H1 (cell line): ENCODE results near the gene S100A8. TPM values are rescaled to one million over a fixed set of nuclear protein-coding genes. Genes with fewer than 3 reads are reported as not detected.

Source experiments
- CTCF ChIA-PET: fragments of 300-600 bp; sonication (Branson Sonifier 250); formaldehyde crosslinking; loops from one replicate; lab custom pipeline; 2021; ENCODE audit not compliant: partially characterized antibody; lab: Charles Lee
- POLR2A ChIA-PET: fragments of 300-600 bp; sonication (Branson Sonifier 250); formaldehyde crosslinking; loops from one replicate; lab custom pipeline; 2021; ENCODE audit warnings: inconsistent platforms; ENCODE audit not compliant: partially characterized antibody; lab: Charles Lee
- DNase-seq, 2 experiments: peaks; one replicate each; pipeline versions ENCODE4 v3.0.0 to v3.0.0-alpha.2; 2010 to 2022; ENCODE audit warnings: low spot score in 2 of 2, low read depth in 1 of 2, mixed read lengths in 1 of 2
- FAIRE-seq: peaks from 2 replicates; lab custom pipeline; 2011; peaks lifted over from hg19 to GRCh38; lab: Jason Lieb, UNC
- H2AFZ ChIP-seq: 2 replicates; pipeline ENCODE4 v1.8.1; 2012; ENCODE audit warnings: low read length, inconsistent platforms
- H2AK5ac ChIP-seq: 2 replicates; pipeline ENCODE4 v1.6.1; 2013; ENCODE audit warnings: low read depth, low read length
- H2BK120ac ChIP-seq: replicated peaks from 2 replicates; pipeline ENCODE3; 2013; ENCODE audit warnings: low read depth, low read length, inconsistent platforms
- H2BK12ac ChIP-seq: 2 replicates; pipeline ENCODE4 v1.6.1; 2013; ENCODE audit warnings: low read depth, low read length
- H2BK15ac ChIP-seq: 2 replicates; pipeline ENCODE4 v1.6.1; 2013; ENCODE audit warnings: low read length
- H2BK20ac ChIP-seq: 2 replicates; pipeline ENCODE4 v1.6.1; 2013; ENCODE audit warnings: low read length
- H2BK5ac ChIP-seq: 2 replicates; pipeline ENCODE4 v1.6.1; 2013; ENCODE audit warnings: low read depth, low read length
- H3K14ac ChIP-seq: 2 replicates; pipeline ENCODE4 v1.6.1; 2013; ENCODE audit warnings: inconsistent platforms; ENCODE audit not compliant: insufficient read length
- H3K18ac ChIP-seq: 2 replicates; pipeline ENCODE4 v1.6.1; 2013; ENCODE audit warnings: low read length; ENCODE audit errors: extremely low read depth
- H3K23ac ChIP-seq: 2 replicates; pipeline ENCODE4 v1.6.1; 2013; ENCODE audit warnings: inconsistent platforms; ENCODE audit not compliant: insufficient read length
- H3K23me2 ChIP-seq: 2 replicates; pipeline ENCODE4 v1.6.1; 2013; ENCODE audit warnings: low read depth, low read length
- H3K27ac ChIP-seq: 2 replicates; pipeline ENCODE4 v1.6.1; 2011; ENCODE audit warnings: low read depth, low read length, inconsistent platforms
- H3K27me3 ChIP-seq, 4 experiments: replicated peaks in 1 of 4; 1 replicate in 1 of 4; 2 replicates in 3 of 4; pipeline versions ENCODE4 v1.6.1 to v1.8.1; 2011 to 2013; ENCODE audit warnings: low read length in 3 of 4, mild to moderate bottlenecking in 3 of 4, inconsistent platforms in 2 of 4, mixed read lengths in 2 of 4, moderate library complexity in 1 of 4; ENCODE audit not compliant: control insufficient read depth in 3 of 4, insufficient read depth in 3 of 4; ENCODE audit errors: extremely low read depth in 1 of 4
- H3K36me3 ChIP-seq, 4 experiments: 2 replicates each; pipeline versions ENCODE4 v1.6.1 to v1.8.1; 2011 to 2013; ENCODE audit warnings: mild to moderate bottlenecking in 4 of 4, low read length in 3 of 4, moderate library complexity in 2 of 4, control low read depth in 1 of 4, inconsistent platforms in 1 of 4; ENCODE audit not compliant: insufficient read depth in 4 of 4, control insufficient read depth in 2 of 4
- H3K4ac ChIP-seq: replicated peaks from 2 replicates; pipeline ENCODE3; 2013; ENCODE audit warnings: low read length, low read depth, mixed read lengths, inconsistent platforms; ENCODE audit not compliant: insufficient read length
- H3K4me1 ChIP-seq, 4 experiments: replicated peaks in 1 of 4; 1 replicate in 1 of 4; 2 replicates in 3 of 4; pipeline versions ENCODE4 v1.6.1 to v1.8.1; 2011 to 2013; ENCODE audit warnings: low read length in 3 of 4, inconsistent platforms in 2 of 4, mixed read lengths in 1 of 4; ENCODE audit not compliant: insufficient read depth in 4 of 4, control insufficient read depth in 3 of 4
- H3K4me2 ChIP-seq, 2 experiments: 2 replicates each; pipeline versions ENCODE4 v1.6.1 to v1.8.1; 2011 to 2013; ENCODE audit warnings: low read depth in 2 of 2, low read length in 2 of 2, control low read depth in 1 of 2, inconsistent platforms in 1 of 2, mild to moderate bottlenecking in 1 of 2; ENCODE audit not compliant: insufficient read depth in 1 of 2
- H3K4me3 ChIP-seq, 4 experiments: fragments of 200-600, 300-600 bp in 1 of 4; sonication (generic), shearing (Covaris generic), sonication (Bioruptor Twin) in 1 of 4; 2 replicates each; pipeline versions ENCODE4 v1.5.1 to v1.8.1; 2011 to 2016; ENCODE audit warnings: low read length in 4 of 4, low read depth in 3 of 4, control low read depth in 2 of 4, inconsistent platforms in 2 of 4, mild to moderate bottlenecking in 2 of 4, mixed read lengths in 1 of 4, moderate library complexity in 1 of 4; ENCODE audit not compliant: insufficient read depth in 2 of 4; ENCODE audit errors: extremely low read depth in 1 of 4
- H3K56ac ChIP-seq: replicated peaks from 2 replicates; pipeline ENCODE3; 2013; ENCODE audit warnings: low read depth, mild to moderate bottlenecking, mixed read lengths, low read length, inconsistent platforms; ENCODE audit not compliant: insufficient read length
- H3K79me1 ChIP-seq: 2 replicates; pipeline ENCODE4 v1.6.1; 2013; ENCODE audit warnings: low read depth, low read length, control low read depth
- H3K79me2 ChIP-seq, 2 experiments: 2 replicates each; pipeline versions ENCODE4 v1.6.1 to v1.8.1; 2012 to 2013; ENCODE audit warnings: low read length in 2 of 2, mild to moderate bottlenecking in 2 of 2, inconsistent platforms in 1 of 2; ENCODE audit not compliant: insufficient read depth in 2 of 2, control insufficient read depth in 1 of 2
- H3K9ac ChIP-seq, 4 experiments: replicated peaks in 1 of 4; 1 replicate in 1 of 4; 2 replicates in 3 of 4; pipeline versions ENCODE4 v1.6.1 to v1.8.1; 2011 to 2013; ENCODE audit warnings: low read depth in 3 of 4, low read length in 3 of 4, control low read depth in 2 of 4, mild to moderate bottlenecking in 2 of 4, moderate library complexity in 2 of 4, inconsistent platforms in 1 of 4; ENCODE audit errors: extremely low read depth in 1 of 4
- H3K9me3 ChIP-seq, 2 experiments: 2 replicates each; pipeline versions ENCODE4 v1.6.1 to v1.8.1; 2012 to 2013; ENCODE audit warnings: mild to moderate bottlenecking in 2 of 2, moderate library complexity in 2 of 2, control low read depth in 1 of 2, inconsistent platforms in 1 of 2, low read depth in 1 of 2, low read length in 1 of 2, mixed read lengths in 1 of 2; ENCODE audit not compliant: insufficient read depth in 2 of 2
- H4K20me1 ChIP-seq, 2 experiments: replicated peaks in 1 of 2; 2 replicates each; pipeline versions ENCODE3 to v1.8.1; 2011 to 2013; ENCODE audit warnings: inconsistent platforms in 2 of 2, low read length in 2 of 2, mild to moderate bottlenecking in 1 of 2; ENCODE audit not compliant: insufficient read depth in 2 of 2, control insufficient read depth in 1 of 2
- H4K5ac ChIP-seq: 2 replicates; pipeline ENCODE4 v1.6.1; 2013; ENCODE audit warnings: low read length, low read depth, mixed read lengths, inconsistent platforms; ENCODE audit not compliant: insufficient read length
- H4K8ac ChIP-seq: 2 replicates; pipeline ENCODE4 v1.8.0; 2013; ENCODE audit warnings: mild to moderate bottlenecking, moderate library complexity, low read length, inconsistent platforms; ENCODE audit not compliant: insufficient read depth; ENCODE audit errors: extremely low read depth
- H4K91ac ChIP-seq: replicated peaks from 2 replicates; pipeline ENCODE3; 2013; ENCODE audit warnings: low read length, mixed read lengths, inconsistent platforms; ENCODE audit not compliant: insufficient read length
- CBX8 ChIP-seq: fragments of 300-800, 300-1000 bp; sonication (generic); IDR thresholded peaks from 2 replicates; pipeline ENCODE4 v1.7.1; 2016; ENCODE audit warnings: low read depth, low read length, borderline replicate concordance
- POLR2AphosphoS5 ChIP-seq: IDR thresholded peaks from 2 replicates; pipeline ENCODE4 v1.6.1; 2011; ENCODE audit warnings: low read depth, low read length
- RAD21 ChIP-seq, 2 experiments: IDR thresholded peaks in 1 of 2; conservative IDR thresholded peaks in 1 of 2; 2 replicates each; pipeline ENCODE4 v1.6.1; 2011; ENCODE audit warnings: low read depth in 2 of 2, low read length in 2 of 2, improper control_type of control experiment in 1 of 2, inconsistent platforms in 1 of 2, mild to moderate bottlenecking in 1 of 2, moderate library complexity in 1 of 2
- SAP30 ChIP-seq: fragments of 300-600 bp; sonication (generic); IDR thresholded peaks from 2 replicates; pipeline ENCODE4 v1.7.1; 2012; ENCODE audit warnings: low read length, moderate library complexity, mild to moderate bottlenecking, inconsistent platforms; ENCODE audit not compliant: insufficient read depth, insufficient replicate concordance
- SP1 ChIP-seq: IDR thresholded peaks from 2 replicates; pipeline ENCODE4 v1.6.1; 2011; ENCODE audit warnings: low read depth, low read length
- SUZ12 ChIP-seq: fragments of 200-600 bp; sonication (generic); IDR thresholded peaks from 2 replicates; pipeline ENCODE4 v1.6.1; 2012; ENCODE audit warnings: mild to moderate bottlenecking, inconsistent platforms, low read length, moderate library complexity, mixed read lengths
- TAF1 ChIP-seq: IDR thresholded peaks from 2 replicates; pipeline ENCODE4 v1.6.1; 2011; ENCODE audit warnings: mild to moderate bottlenecking, low read depth, low read length
- ZNF274 ChIP-seq: IDR thresholded peaks from 2 replicates; pipeline ENCODE4 v1.7.0; 2012; ENCODE audit warnings: low read length, borderline replicate concordance; ENCODE audit errors: extremely low read depth
- WGBS, 2 experiments: shearing (Covaris generic) in 1 of 2; methylation state at CpG; one replicate each; pipeline versions ENCODE4 v1.1.6 to v1.1.7; 2013 to 2015; ENCODE audit warnings: low lambda C conversion rate in 2 of 2, mixed read lengths in 2 of 2, inconsistent platforms in 1 of 2, low coverage in 1 of 2, missing lambda C conversion rate in 1 of 2; ENCODE audit not compliant: insufficient replicate concordance in 2 of 2, insufficient coverage in 1 of 2, insufficient read length in 1 of 2; ENCODE audit errors: extremely low coverage in 1 of 2, missing lambda C conversion rate in 1 of 2; 5-methylcytosine and 5-hydroxymethylcytosine counted together
- polyA plus RNA-seq, 7 experiments: library from polyadenylated mRNA; depleted of rRNA in 3 of 7; stranded (reverse) in 5 of 7; unstranded in 2 of 7; fragments of >200 nt in 5 of 7; fragments of 200-250 nt in 2 of 7; gene quantifications; 1 replicate in 5 of 7; 2 replicates in 1 of 7; 4 replicates in 1 of 7; pipeline versions ENCODE4 v1.2.1 to v1.2.3, GENCODE V29; 2011 to 2013; ENCODE audit warnings: missing spikeins in 2 of 7, mixed read lengths in 2 of 7
- total RNA-seq: library from RNA; stranded (reverse); fragmentation: NEBNext Ultra II Directional; extraction: Animal tissue kit (Norgen Biotek cat#: 25700); gene quantifications from 2 replicates; pipeline ENCODE4 v1.2.1, GENCODE V29; 2021

S100A8 gene
- total and polyA plus RNA-seq, 2 of the 8 experiments (the other 6 are each of a cell fraction or from before 2014, with no cell fraction given), result not detected

DNA sequence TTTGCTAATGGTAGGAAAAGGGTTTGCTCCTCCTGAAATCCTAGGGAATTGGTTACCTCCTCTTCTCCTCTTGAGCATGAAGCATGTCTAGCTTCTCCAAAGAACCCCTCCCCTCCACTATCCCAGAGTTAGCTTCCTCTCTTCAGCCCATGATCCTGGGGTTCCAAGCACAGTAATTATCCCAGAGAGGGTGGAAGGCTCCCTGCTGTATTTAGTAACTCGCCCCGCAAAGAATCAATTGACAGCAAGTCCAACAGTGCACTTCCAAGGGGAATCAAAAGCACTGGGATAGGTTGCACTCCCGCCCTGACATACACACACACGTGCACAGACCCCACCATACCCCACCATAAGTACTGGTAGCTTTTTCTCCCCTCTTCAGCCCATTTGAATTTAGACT is 3.1 kb downstream of the S100A8 start:
- DNase-seq (no peak), FAIRE-seq (no peak)
- Histone ChIP-seq H3K23me2 (no peaks in the 10 kb centered on the region), H3K27ac (no peak overlapping the region), H2BK5ac (no peak overlapping the region), H4K8ac (no peak overlapping the region), H3K18ac (no peak overlapping the region), H3K27me3 (peaks cover 0 to 2% (median 0%) of the 10 kb centered on the region in 4 experiments; a peak in 1 of 7 replicates), H3K9me3 (no peaks in the 10 kb centered on the region), H3K23ac (no peak overlapping the region), H2AFZ (no peak overlapping the region), H3K79me2 (no peaks in the 10 kb centered on the region), H3K4me1 (no peaks in the 10 kb centered on the region), H2BK12ac (no peak overlapping the region), H3K4ac (no peak overlapping the region), H2BK120ac (no peak overlapping the region), H3K79me1 (no peaks in the 10 kb centered on the region), H3K14ac (no peak overlapping the region), H2BK15ac (no peak overlapping the region), H2AK5ac (no peak overlapping the region), H3K36me3 (no peaks in the 10 kb centered on the region), H4K5ac (no peak overlapping the region), H2BK20ac (no peak overlapping the region), H3K4me3 (no peak overlapping the region), H4K91ac (no peak overlapping the region), H4K20me1 (no peaks in the 10 kb centered on the region), H3K56ac (no peak overlapping the region), H3K4me2 (no peak overlapping the region), H3K9ac (no peak overlapping the region)
- POLR2A ChIA-PET, result no interaction called here
- TF ChIP-seq SAP30 (no peak), SUZ12 (no peak), POLR2AphosphoS5 (no peak), CBX8 (no peak), SP1 (no peak), RAD21 (IDR thresholded peaks at IDR 0.05 in 1 of 2, conservative IDR thresholded peaks at IDR 0.05 in 1 of 2; ENCODE audit: low read depth in 2 of 2, low read length in 2 of 2) (no peak), TAF1 (no peak), ZNF274 (no peak)
- WGBS, 2 experiments, result 86% methylated on average over 4 of the region's 4 CpGs; no CpG with 5 or more reads in 1 of the 2 experiments
- CTCF ChIA-PET, result interaction anchor here (0.8 to 2.3 kb wide), 4 partner anchors 12 to 115 kb away, joined by 3 to 10 read pairs (median 4); no protein-coding TSS in a partner anchor
